ENCODE results near the gene LOC128125822.

The LOC128125822 gene

GRCh38 chr6:63543982-63544381 lies 28.3 kb upstream of the LOC128125822 start:
- no peaks in the 10 kb centered on the region for H3K79me2 ChIP-seq
- H3K4me3 ChIP-seq (ENCODE audit: low read depth, low read length), result no peak overlapping the region
- H3K9me3 ChIP-seq (ENCODE audit: control insufficient read depth, low read length), result no peaks in the 10 kb centered on the region
- H2AFZ ChIP-seq, result no peak overlapping the region
- no peak overlapping the region for H3K4me2 ChIP-seq (ENCODE audit: low read length)
- H3K27me3 ChIP-seq (ENCODE audit: control insufficient read depth, insufficient read depth, low read length), result no peaks in the 10 kb centered on the region
- H3K4me1 ChIP-seq, result no peaks in the 10 kb centered on the region
- no peaks in the 10 kb centered on the region for H3K36me3 ChIP-seq (ENCODE audit: control insufficient read depth, insufficient read depth, low read length)
- no peak overlapping the region for H3K9ac ChIP-seq
- no peak overlapping the region for H3K27ac ChIP-seq
- no peak for TF ChIP-seq CTCF (IDR thresholded peaks at IDR 0.05)

- Histone ChIP-seq H3K4me1 (no peaks in the 10 kb centered on the region), H2AFZ (no peak overlapping the region), H3K27ac (no peak overlapping the region), H3K79me2 (no peaks in the 10 kb centered on the region), H3K4me3 (ENCODE audit: low read depth, low read length) (no peak overlapping the region), H3K4me2 (ENCODE audit: low read length) (no peak overlapping the region), H3K9ac (no peak overlapping the region), H3K27me3 (ENCODE audit: control insufficient read depth, insufficient read depth, low read length) (no peaks in the 10 kb centered on the region), H3K36me3 (ENCODE audit: control insufficient read depth, insufficient read depth, low read length) (no peaks in the 10 kb centered on the region), H3K9me3 (ENCODE audit: control insufficient read depth, low read length) (no peaks in the 10 kb centered on the region)
- no peak for TF ChIP-seq CTCF (IDR thresholded peaks at IDR 0.05)
These were observed 26.0 kb upstream of the LOC128125822 start for GRCh38 chr6:63546236-63546635.

- no peak overlapping the region for H3K27ac ChIP-seq
- H3K4me2 ChIP-seq (ENCODE audit: low read length), result no peak overlapping the region
- no peaks in the 10 kb centered on the region for H3K79me2 ChIP-seq
- H3K4me1 ChIP-seq, result no peaks in the 10 kb centered on the region
- no peak overlapping the region for H3K9ac ChIP-seq
- no peak overlapping the region for H2AFZ ChIP-seq
- H3K4me3 ChIP-seq (ENCODE audit: low read depth, low read length), result no peak overlapping the region
- TF ChIP-seq CTCF (IDR thresholded peaks at IDR 0.05), result no peak
- H3K27me3 ChIP-seq (ENCODE audit: control insufficient read depth, insufficient read depth, low read length), result no peaks in the 10 kb centered on the region
- no peaks in the 10 kb centered on the region for H3K36me3 ChIP-seq (ENCODE audit: control insufficient read depth, insufficient read depth, low read length)
- H3K9me3 ChIP-seq (ENCODE audit: control insufficient read depth, low read length), result no peaks in the 10 kb centered on the region
These were observed 25.6 kb upstream of the LOC128125822 start for GRCh38 chr6:63546697-63547096.

- TF ChIP-seq CTCF (IDR thresholded peaks at IDR 0.05), result no peak
- H3K4me2 ChIP-seq (ENCODE audit: low read length), result no peak overlapping the region
These were observed 23.2 kb upstream of the LOC128125822 start for GRCh38 chr6:63549076-63549475.

GRCh38 chr6:63553208-63553607 lies 19.1 kb upstream of the LOC128125822 start:
- no peaks in the 10 kb centered on the region for H3K36me3 ChIP-seq (ENCODE audit: control insufficient read depth, insufficient read depth, low read length)
- H2AFZ ChIP-seq, result no peak overlapping the region
- no peaks in the 10 kb centered on the region for H3K9me3 ChIP-seq (ENCODE audit: control insufficient read depth, low read length)
- no peaks in the 10 kb centered on the region for H3K4me1 ChIP-seq
- TF ChIP-seq CTCF (IDR thresholded peaks at IDR 0.05), result no peak
- H3K4me2 ChIP-seq (ENCODE audit: low read length), result no peak overlapping the region
- H3K79me2 ChIP-seq, result no peaks in the 10 kb centered on the region
- no peaks in the 10 kb centered on the region for H3K27me3 ChIP-seq (ENCODE audit: control insufficient read depth, insufficient read depth, low read length)
- no peak overlapping the region for H3K4me3 ChIP-seq (ENCODE audit: low read depth, low read length)
- no peak overlapping the region for H3K9ac ChIP-seq
- no peak overlapping the region for H3K27ac ChIP-seq

More at GRCh38 chr6:63549076-63549475, 23.2 kb upstream of the LOC128125822 start:
- no peak overlapping the region for H3K9ac ChIP-seq
- no peak overlapping the region for H3K27ac ChIP-seq
- no peak overlapping the region for H3K4me3 ChIP-seq (ENCODE audit: low read depth, low read length)
- H3K9me3 ChIP-seq (ENCODE audit: control insufficient read depth, low read length), result no peaks in the 10 kb centered on the region
- H3K36me3 ChIP-seq (ENCODE audit: control insufficient read depth, insufficient read depth, low read length), result no peaks in the 10 kb centered on the region
- H3K27me3 ChIP-seq (ENCODE audit: control insufficient read depth, insufficient read depth, low read length), result no peaks in the 10 kb centered on the region
- no peaks in the 10 kb centered on the region for H3K79me2 ChIP-seq
- H2AFZ ChIP-seq, result no peak overlapping the region
- H3K4me1 ChIP-seq, result no peaks in the 10 kb centered on the region
